Hematopoietic multipotent progenitor cell treated with erythropoietin and hydrocortisone succinate and interleukin-3 and kit ligand, for 6 days (in vitro differentiated cells): ENCODE data around the gene UGT1A4.

Source experiments
- DNase-seq: peaks from one replicate; pipeline ENCODE4 v3.0.0-alpha.2; 2015

UGT1A4 gene

DNA sequence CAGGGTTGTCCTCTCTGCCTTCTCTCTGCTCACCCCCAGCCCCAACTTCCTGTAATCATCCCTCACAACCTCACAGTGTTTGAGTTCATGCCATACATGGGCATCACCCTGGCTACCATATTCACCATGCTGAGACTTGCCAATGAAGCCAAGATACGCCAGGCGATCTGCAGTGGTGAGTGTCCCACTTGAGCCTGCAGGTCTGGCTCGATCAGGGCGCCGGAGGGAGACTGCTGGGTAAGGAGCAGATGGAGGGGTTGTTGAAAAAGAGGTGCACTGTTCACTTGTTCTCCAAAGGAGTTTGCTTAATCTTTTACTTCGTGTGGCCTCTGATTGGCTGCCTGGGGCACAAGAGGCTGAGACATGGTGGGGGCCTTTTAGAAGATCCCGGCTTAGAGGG, 74.2 kb downstream of the UGT1A4 start:
- no peak for DNase-seq

DNA sequence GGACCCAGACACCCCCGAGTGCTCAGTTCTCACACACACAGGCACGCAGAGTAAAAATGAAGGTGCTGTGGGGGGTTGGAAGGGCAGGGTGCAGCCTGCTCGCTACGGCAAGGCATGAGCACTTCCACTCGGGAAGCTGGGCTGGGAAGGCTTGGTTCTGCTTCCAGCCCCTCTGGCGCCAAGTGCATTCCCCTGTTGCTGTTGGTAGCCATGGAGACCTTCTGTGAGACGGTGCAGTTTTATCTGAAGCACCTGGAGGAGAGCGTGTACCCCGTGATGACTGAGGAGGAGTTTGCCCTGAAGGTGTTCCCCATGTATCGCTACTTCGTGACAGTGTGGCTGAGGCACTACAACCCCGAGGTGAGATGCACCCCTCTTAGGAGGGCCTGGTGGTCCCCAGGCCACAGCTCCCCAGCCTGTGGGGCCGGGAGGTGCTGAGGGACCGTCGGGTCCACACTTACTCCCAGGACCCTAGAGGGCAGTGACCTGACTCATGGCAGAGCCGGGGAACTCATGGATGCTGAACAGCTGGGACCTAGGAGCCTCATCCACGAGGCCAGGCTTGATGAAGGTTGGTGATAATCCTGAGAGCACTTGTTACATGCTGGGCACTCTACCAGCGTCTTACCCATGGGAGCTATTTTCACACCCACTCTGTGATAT, 75.1 kb downstream of the UGT1A4 start:
- DNase-seq, result no peak

DNA sequence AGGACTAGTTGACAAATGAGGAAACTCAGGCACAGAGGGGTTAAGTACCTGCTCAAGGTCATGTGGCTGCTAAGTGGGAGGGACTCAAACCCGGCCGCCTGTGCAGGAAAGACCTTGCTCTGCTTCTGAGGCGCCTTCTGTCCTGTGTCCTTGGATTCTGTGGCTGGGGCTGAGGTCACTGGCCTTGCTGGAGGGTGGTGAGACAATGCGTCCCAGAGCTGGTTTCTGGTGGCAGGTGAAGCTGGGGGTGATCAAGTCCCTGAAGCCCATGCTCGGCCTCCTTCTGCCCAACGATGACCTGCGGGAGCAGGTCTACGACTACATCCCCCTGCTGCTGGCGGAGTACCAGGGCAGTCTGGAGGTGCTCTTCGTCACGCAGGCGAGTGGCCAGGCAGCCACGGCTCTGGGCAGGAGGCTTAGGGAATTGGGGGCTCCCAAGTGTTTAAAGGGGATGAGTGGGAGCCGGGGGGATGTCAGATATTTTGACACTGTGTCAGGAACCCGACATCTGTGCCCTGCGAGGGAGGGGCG, 75.7 kb downstream of the UGT1A4 start:
- DNase-seq, result no peak

DNA sequence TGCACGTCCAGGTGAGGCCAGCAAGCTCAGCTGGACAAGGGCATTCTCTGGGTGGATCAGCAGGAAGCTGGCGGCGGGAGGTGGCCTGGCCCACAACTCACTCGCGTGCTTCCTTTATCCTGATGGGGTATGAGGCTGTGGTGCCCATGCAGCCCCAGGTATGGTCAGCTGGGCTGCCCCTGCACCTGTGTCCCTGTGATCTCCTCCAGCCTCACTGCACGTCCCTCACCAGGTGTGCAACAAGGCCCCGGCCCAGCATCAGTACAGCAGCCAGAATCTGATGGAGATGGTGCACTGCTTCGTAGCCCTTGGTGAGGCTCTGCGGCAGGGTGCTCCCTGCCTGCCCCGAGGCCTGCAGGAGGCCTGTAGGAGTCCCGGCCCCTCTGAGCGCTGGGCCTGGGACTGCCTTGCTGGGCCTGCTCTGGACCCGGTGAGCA, 77.2 kb downstream of the UGT1A4 start:
- DNase-seq, result no peak

DNA sequence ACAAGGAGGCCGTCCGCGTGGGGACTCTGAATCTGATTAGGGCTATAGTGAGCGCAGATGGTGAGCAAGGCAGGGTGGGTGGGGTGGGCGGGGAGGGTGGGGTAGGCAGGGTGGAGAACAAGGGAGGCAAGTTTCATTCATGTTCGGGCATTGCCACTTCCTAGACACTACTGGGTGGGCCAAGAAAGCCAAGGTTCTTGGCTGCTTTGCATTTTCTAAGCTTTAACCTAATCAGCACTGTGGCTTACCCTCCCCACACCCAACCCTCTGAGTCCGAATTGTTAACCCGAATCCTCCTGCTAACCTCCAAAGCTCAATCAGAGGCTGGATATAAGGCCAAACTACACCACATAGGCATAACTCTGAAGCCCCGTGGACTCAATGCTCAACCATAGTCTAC, 77.7 kb downstream of the UGT1A4 start:
- DNase-seq, result peak; percentile 27

DNA sequence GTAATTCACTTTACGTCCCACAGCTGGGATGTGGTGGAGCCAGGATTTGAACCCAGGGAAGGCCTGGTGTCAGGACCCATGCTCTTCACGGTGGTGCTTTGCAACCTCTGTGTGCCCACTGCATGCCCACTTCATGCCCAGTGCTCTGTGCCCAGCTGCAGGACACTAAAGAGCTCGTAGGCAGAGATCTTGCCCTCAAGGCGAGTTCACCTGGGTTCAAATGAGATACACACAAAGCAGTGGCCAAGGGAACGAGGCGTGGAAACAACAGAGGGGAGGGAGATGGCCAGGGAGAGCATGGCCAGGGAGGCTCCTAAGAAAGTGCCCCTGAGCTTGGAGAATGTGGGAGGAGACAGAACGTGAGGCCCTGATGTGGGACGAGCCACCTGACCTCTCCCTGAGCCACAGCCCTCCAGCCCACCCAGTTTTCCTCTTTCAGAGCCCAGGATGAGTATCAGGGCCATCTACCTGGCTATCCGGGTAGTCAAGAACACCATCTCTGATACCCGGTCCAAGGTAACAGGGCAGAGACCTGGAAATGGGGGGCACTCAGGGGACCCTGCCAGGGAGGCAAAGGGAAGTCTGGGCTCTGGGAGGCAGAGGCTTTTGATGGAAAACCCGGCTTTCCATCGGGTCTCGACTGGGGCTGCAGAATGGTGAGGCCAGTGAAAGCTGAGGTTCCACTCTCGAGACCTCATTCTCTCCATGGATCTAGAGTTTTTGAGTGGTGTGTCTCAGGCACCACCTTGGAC, 80.0 kb downstream of the UGT1A4 start:
- DNase-seq, result no peak

DNA sequence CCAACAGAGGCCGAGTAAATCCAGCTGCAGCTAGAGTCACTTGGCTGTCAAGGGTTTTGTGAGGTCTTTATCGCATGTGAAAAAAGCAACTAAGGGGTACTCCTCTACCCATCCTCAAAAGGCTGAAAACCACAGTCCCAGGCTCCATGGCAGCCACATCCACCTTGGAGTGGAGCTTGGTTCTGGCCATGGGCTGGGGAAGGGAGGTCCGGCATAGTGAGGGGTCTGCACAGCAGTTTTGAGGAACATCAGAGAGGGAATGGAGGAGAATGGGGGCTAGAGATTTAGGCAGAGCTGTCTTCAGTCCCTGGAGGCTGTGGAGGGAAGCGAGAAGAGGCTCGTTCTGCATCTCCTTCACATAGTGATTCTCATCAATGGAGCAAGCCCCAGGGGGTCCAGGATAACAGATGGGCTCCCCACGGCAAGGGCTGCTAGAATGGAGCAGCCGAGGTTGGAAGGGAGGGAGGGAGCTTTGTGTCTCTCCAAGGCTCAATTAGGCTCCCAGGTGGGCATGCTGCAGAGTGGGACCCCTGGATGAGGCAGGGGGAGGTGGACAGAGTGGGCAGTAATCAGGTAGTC, 80.6 kb downstream of the UGT1A4 start:
- no peak for DNase-seq

DNA sequence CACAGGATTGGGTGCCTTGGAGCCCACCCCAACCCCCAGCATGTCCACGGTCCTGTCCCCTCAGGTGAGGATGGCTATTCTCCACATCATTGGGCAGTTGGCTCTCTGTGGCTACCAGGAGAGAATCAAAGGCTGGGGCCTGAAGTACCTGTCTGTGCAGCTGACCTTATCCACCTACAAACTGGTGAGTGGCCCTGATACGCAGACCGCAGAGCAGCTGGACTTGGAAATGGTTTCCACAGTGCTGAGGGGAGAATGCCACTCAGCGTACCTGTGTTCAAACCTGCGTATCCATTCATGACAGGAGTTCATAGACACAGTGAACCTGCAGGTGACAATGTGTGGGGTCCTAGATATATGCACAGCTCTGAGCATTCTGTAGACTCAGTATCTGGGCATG, 81.2 kb downstream of the UGT1A4 start:
- DNase-seq, result no peak

DNA sequence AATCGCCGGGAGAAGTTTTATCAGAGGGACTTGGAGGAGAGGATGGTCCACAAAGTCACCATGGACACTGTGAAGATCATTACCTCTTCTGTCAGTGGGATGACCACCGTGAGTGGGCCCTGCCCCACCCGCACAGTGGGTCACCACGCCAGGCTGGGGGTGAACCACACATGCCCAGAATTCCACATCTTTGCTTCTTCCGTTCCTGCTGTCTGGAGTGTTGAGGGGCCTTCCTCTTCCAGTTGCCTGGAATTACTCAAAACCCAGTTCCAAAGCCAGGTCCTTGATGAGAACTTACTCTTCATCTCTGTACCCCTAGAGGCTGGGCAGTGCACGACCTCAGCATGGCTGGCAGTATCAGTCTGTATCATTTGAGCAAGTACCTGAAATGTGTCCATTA, 81.7 kb downstream of the UGT1A4 start:
- DNase-seq, result no peak

DNA sequence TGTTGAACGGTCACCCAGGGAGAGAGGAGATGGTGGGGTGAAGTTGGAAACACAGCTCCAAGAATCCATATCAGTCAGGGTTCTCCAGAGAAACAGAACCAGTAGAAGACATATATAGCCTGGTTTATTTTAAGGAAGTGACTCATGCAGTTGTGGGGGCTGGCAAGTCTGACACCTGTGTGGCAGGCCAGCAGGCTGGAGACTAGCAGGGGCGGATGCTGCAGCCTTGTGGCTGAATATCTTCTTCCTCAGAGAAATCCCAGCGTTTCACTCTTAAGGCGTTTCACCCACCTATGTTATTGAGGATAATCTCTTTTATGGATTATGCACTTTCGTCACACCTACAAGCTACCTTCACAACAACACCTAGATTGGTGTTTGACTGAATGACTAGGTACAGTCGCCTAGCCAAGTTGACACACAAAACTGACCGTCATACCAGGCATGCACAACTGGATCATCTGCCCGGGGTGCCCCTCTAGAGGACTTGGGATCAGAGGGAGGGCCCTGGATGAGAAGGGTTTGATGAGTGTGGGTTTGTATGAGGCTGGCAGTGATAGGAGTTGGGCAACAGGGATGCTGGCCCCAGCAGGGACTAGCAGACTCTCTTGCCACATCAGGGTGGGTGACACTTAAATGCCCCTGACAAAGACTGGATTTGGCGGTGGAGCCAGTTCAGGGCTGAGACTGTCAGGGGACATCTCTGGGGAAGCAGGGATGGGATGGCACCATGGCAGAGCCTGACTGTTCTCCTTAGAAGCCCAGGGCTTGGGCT, 83.0 kb downstream of the UGT1A4 start:
- DNase-seq, result no peak

DNA sequence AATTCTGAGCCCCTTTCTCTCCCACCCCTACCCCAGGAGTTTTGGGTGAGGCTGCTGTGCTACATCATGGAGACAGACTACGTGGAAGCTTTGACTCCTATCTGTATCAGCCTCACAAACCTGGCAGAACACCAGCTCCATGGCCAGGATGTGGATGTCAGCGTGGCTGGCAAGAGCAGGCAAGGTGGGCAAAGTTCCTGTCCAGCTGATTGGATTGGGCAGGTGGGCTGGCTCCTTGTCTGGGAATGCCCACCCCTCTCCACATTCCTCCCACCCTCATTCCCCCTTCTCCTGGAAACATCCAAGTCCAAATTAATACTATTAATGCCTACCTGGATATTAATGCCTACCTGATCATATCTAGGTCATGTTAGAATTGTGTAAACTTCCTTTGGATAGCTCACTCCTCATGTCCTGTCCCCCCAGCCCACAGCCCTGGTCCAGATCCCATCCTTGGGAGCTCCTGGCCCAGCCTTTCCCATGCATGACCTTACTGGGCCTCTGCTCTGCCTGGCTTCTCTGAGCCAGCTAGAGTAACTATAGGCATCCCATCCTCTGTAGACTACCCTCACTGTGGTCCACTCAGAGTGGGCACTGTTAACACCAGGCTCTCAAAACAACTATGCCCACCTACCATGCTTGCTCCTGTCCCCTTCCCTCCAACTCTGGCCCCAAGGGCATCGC, 83.7 kb downstream of the UGT1A4 start:
- DNase-seq, result no peak

DNA sequence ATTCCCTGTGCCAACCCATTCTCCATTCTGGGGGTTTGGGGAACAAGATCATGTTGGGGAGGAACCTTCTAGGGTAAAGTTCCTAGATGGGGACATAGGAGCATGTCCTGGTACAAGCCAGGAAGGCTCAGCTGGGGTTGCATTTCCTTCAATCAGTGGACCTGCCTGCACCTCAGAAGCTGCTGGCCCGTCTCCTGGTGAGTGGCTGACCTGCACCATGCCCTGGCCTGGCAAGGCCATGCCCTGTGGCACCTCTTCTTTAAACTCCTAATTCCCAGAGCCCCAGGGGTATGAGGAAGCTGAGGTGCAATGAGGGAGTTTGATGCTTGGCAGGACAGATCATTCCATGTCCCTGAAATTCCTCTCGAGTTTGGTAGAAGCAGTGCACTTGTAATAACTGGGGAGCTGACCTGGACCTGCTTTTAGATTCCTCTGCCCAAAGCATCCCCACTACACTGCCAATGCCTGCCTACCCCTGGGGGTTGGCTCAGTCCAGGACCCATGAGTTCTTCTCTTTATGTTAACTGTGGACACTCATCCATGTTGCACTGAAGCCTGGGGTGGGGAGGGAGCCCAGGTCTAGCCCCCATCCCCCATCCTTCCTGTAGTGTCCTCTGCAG, 84.9 kb downstream of the UGT1A4 start:
- no peak for DNase-seq

DNA sequence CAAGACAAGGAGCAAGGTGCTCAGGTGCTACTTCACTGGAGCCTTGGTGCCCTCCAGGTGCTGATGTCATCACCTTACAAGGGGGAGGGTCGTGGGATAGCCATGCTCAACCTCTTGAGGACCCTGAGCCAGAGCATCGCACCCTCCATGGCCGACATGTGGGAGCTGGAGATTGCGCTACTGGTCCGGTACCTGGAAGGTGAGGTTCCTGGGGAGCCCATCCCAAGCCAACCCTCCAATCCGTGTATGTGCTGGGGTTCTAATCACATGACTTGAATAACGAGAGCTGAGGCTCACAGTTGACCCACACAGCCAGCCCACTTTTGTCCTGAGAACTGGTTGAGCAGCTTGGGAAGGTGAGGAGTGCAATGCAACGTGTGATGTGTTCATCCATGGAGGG, 85.5 kb downstream of the UGT1A4 start:
- no peak for DNase-seq

DNA sequence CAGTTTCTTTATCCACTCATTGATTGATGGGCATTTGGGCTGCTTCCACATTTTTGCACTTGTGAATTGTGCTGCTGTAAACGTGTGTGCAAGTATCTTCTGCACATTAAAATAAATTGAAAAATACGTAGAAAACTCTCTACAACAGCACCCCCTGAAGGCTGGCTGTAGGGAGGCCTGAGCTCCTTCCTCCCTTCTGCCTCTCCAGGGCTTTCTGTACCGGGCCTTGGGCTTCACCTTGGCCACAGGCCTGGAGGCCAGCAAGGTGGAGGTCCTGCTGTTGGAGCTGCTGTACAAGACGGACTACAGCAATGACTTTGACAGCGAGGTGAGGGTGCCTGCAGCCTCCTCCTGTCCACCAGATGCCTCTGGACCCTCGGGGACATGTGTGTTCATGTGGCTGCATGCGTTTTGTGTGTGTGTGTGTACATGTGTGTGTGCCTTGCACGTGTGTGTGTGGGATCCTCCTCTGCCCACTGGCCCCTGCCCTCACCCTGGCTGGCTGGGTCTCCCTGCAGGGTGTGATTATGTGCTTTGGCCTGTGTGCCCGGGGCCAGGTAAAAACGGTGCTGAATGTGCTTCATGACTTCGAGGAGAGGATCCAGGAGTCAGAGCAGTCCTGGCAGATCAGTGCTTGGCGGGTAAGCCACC, 88.8 kb downstream of the UGT1A4 start:
- no peak for DNase-seq

DNA sequence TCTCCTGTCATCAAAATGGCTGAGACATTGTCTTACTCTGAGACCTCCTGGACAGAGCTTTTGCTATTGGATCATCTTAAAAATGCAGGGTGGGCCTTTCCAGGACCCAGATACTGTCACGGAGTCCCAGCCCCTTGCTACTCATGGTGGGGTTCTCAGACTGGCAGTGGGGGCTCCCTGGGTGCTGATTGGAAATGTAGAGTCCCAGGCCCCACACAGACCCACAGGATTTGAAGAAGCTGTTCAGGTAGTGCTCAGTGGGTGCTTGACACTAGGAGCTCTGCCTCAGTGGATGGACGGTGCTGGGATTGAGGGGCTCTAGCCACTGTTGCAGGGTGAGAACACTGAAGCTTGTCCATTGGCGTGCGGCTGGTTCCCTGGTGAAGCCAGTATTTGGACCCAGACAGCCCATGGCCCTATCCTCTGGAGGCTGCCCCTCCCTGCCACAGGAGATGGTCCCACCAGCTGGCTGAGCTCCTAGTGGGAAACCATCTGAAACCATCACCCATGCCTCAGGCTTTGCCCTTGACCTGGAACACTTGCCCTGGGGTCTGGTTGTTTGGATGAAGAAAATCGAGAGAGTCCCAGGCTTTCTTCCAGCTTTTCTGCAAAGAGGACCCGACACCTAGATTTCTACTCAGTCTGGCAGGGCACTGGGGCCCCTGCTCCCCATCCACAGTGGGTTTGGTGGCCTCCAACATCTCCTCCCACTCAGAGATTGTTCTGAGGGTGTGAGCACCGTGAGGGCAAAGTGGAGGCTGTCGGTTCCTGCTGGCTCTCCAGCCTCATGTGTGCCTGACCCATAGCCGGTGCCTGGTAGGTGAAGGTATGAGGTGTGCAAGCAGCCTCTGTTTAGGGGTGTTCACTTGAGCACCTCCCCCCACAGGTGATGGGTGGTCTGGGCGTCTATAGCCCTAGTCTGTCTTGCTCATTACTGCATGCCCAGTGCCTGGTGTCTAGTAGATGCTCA, 89.7 kb downstream of the UGT1A4 start:
- no peak for DNase-seq

DNA sequence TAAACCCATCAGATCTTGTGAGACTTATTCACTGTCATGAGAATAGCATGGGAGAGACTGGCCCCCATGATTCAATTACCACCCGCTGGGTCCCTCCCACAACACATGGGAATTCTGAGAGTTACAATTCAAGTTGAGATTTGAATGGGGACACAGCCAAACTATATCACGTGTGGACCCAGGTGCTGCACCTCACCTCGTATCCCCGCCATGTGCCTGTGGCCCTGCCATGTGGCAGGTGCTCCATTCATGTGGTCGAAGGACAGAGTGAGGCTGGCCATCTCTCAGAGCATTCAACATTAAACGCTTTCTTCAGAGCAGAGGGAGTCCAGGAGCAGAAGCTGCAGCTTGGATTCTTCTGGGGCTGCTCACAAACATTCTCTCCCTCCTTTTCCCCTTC, 91.8 kb downstream of the UGT1A4 start:
- no peak for DNase-seq

DNA sequence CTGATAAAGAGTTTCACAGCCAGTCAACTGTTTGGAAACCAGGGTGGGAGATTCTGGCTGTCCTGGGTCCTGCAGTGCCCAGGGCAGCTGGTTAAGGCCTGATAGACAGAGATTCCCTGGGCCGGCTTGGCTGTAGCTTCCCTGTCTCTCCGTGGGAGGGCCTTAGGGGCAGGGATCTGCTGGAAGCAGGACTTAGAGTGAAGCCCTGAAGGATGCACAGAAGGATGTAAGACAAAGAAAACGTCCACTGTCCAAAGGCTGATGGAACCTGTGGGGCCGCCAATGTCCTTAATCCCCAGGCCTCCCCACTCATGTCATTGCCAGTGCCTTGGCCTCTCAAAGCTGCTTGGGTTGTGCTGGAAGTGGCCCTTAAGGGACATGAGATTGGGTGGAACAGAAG, 92.6 kb downstream of the UGT1A4 start:
- no peak for DNase-seq

DNA sequence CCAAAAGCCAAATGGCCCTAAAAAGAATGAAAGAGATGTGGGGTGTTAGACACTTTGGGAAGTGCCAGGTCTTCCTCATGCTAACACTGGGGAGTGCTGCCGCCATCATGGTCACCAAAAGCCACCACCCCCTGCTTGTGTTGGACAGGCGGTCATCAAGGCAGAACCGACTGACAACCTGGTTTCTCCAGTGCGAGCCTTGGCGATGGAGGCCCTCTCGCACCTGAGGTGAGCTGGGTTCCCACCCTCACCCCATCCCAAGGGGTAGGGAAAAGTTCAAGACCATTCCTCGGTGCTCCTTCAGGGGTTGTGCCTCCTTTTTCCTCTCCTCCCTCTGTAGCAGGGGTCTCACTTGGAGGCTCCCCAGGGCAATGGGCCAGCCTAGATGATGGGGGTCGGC, 93.2 kb downstream of the UGT1A4 start:
- DNase-seq, result no peak

DNA sequence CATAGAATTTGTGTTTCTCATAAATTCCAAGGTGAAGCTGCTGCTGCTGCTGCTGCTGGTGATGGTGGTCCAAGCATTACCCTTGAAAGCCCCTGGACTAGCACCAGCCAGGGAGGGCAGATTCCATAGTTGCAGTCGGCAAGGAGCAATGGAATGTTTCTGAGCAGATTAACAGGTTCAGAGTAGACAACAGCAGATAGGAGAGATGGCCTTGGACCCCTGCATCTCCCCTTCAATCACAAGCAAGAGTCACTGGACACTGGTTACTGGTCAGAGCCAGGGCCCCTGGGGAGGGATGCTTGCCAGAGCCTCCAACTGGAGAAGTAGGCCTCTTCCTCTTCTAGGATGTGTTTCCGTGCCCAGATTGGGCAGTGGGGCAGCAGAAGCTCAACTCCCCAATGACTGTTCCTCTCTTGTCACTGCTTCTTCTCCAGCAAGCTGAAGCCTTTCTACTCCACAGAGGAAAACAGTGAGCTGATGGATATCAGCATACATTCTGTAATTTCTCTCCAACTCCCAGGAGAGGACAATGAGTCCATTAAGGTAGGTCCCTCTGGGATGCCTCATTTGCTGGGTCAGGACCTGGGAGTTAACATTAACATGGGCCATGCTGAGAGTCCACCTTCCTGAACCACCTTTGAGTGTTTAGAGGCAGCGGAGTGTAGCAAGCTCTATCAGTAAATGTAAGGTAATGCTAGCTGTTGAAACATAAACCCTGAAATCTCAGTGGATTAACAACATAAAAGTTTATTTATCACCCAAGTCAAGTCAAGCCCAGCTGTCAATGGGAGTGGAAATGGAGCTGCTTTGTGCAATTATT, 94.9 kb downstream of the UGT1A4 start:
- no peak for DNase-seq
